Keratinocyte (primary cell): ENCODE measurements around the gene RANBP6.

Experiments
- CTCF ChIP-seq, 3 experiments: IDR thresholded peaks in 1 of 3; conservative IDR thresholded peaks in 1 of 3; optimal IDR thresholded peaks in 1 of 3; 2 replicates in 2 of 3; 3 replicates in 1 of 3; pipeline versions ENCODE3 to v1.5.1; 2011; ENCODE audit warnings: low read length in 3 of 3, mild to moderate bottlenecking in 3 of 3, moderate library complexity in 2 of 3, control low read depth in 1 of 3, inconsistent platforms in 1 of 3; ENCODE audit not compliant: insufficient read depth in 2 of 3; ENCODE audit errors: extremely low read depth in 1 of 3
- EZH2 ChIP-seq: IDR thresholded peaks from one replicate; pipeline ENCODE4 v1.6.1; 2012; ENCODE audit warnings: inconsistent platforms, mild to moderate bottlenecking, low read length, moderate library complexity

GRCh38 chr9:5999443-6000101, 15.9 kb downstream of the RANBP6 start:
- no peak for TF ChIP-seq CTCF (optimal IDR thresholded peaks at IDR 0.05 in 1 of 3, IDR thresholded peaks at IDR 0.05 in 1 of 3, conservative IDR thresholded peaks at IDR 0.05 in 1 of 3; ENCODE audit: extremely low read depth in 1 of 3, insufficient read depth in 2 of 3, low read length in 3 of 3)
- no peak for TF ChIP-seq EZH2
